H9 (cell line): ENCODE data around the gene TFF3. TPM values are rescaled to one million over a fixed set of nuclear protein-coding genes. Genes with fewer than 3 reads are reported as not detected.
A peak's percentile ranks its signal among the peaks of the same experiment; 100 is the strongest.

Source experiments
- DNase-seq: peaks from one replicate; pipeline ENCODE4 v3.0.0-alpha.2; 2017
- H2AFZ ChIP-seq: one replicate; pipeline ENCODE4 v1.6.1; 2013; ENCODE audit warnings: mild to moderate bottlenecking, low read length, control low read depth, moderate library complexity
- H2AK5ac ChIP-seq: 2 replicates; pipeline ENCODE4 v1.6.1; 2013; ENCODE audit warnings: low read length, control low read depth, mixed read lengths; ENCODE audit not compliant: insufficient read length
- H2BK120ac ChIP-seq: one replicate; pipeline ENCODE4 v1.6.1; 2013; ENCODE audit warnings: low read depth, mild to moderate bottlenecking, low read length, control low read depth, inconsistent platforms; ENCODE audit not compliant: poor library complexity, severe bottlenecking
- H2BK12ac ChIP-seq: 2 replicates; pipeline ENCODE4 v1.6.1; 2013; ENCODE audit warnings: low read length, control low read depth, mixed read lengths, low read depth; ENCODE audit not compliant: insufficient read length
- H2BK15ac ChIP-seq: 2 replicates; pipeline ENCODE4 v1.6.1; 2013; ENCODE audit warnings: low read depth, low read length, control low read depth
- H2BK20ac ChIP-seq: one replicate; pipeline ENCODE4 v1.6.1; 2013; ENCODE audit warnings: low read depth, mild to moderate bottlenecking, low read length, control low read depth, inconsistent platforms; ENCODE audit not compliant: poor library complexity, severe bottlenecking
- H2BK5ac ChIP-seq: 2 replicates; pipeline ENCODE4 v1.6.1; 2013; ENCODE audit warnings: low read length, control low read depth, mixed read lengths; ENCODE audit not compliant: insufficient read length
- H3K14ac ChIP-seq: 2 replicates; pipeline ENCODE4 v1.6.1; 2013; ENCODE audit warnings: low read length, control low read depth; ENCODE audit not compliant: insufficient read depth
- H3K18ac ChIP-seq: 2 replicates; pipeline ENCODE4 v1.6.1; 2013; ENCODE audit warnings: low read depth, mild to moderate bottlenecking, mixed read lengths, low read length, control low read depth; ENCODE audit not compliant: insufficient read length
- H3K23ac ChIP-seq: 2 replicates; pipeline ENCODE4 v1.6.1; 2013; ENCODE audit warnings: low read length, control low read depth, mixed read lengths, low read depth; ENCODE audit not compliant: insufficient read length
- H3K23me2 ChIP-seq: 2 replicates; pipeline ENCODE4 v1.6.1; 2013; ENCODE audit warnings: low read depth, mild to moderate bottlenecking, mixed read lengths, low read length, control low read depth; ENCODE audit not compliant: insufficient read length, poor library complexity, severe bottlenecking
- H3K27ac ChIP-seq: 2 replicates; pipeline ENCODE4 v1.5.1; 2013; ENCODE audit warnings: low read length, control low read depth, mixed read lengths, low read depth; ENCODE audit not compliant: insufficient read length
- H3K27me3 ChIP-seq: 2 replicates; pipeline ENCODE4 v1.6.1; 2013; ENCODE audit warnings: low read length, control low read depth, inconsistent platforms; ENCODE audit not compliant: insufficient read depth
- H3K4ac ChIP-seq: 2 replicates; pipeline ENCODE4 v1.6.1; 2013; ENCODE audit warnings: low read depth, mild to moderate bottlenecking, control low read depth, inconsistent platforms, low read length, moderate library complexity
- H3K4me1 ChIP-seq: 2 replicates; pipeline ENCODE4 v1.6.1; 2013; ENCODE audit warnings: low read length, control low read depth, inconsistent platforms; ENCODE audit not compliant: insufficient read depth
- H3K4me2 ChIP-seq: 2 replicates; pipeline ENCODE4 v1.6.1; 2013; ENCODE audit warnings: low read length, control low read depth, mixed read lengths; ENCODE audit not compliant: insufficient read length, insufficient read depth
- H3K56ac ChIP-seq: 2 replicates; pipeline ENCODE4 v1.6.1; 2013; ENCODE audit warnings: low read depth, mild to moderate bottlenecking, mixed read lengths, low read length, control low read depth; ENCODE audit not compliant: insufficient read length
- H3K79me1 ChIP-seq: 2 replicates; pipeline ENCODE4 v1.6.1; 2013; ENCODE audit warnings: low read depth, mild to moderate bottlenecking, moderate library complexity, low read length, control low read depth, inconsistent platforms; ENCODE audit not compliant: insufficient read depth, poor library complexity, severe bottlenecking
- H3K79me2 ChIP-seq: 2 replicates; pipeline ENCODE4 v1.6.1; 2013; ENCODE audit warnings: low read length, control low read depth, inconsistent platforms; ENCODE audit not compliant: insufficient read depth
- H3K9ac ChIP-seq: 2 replicates; pipeline ENCODE4 v1.6.1; 2013; ENCODE audit warnings: low read length, control low read depth, mixed read lengths; ENCODE audit not compliant: insufficient read length; ENCODE audit errors: extremely low read depth
- H3K9me3 ChIP-seq: one replicate; pipeline ENCODE4 v1.6.1; 2013; ENCODE audit warnings: low read depth, low read length, inconsistent platforms; ENCODE audit not compliant: control insufficient read depth
- H3T11ph ChIP-seq: one replicate; pipeline ENCODE4 v1.6.1; 2013; ENCODE audit warnings: mild to moderate bottlenecking, low read length, control low read depth, inconsistent platforms
- H4K20me1 ChIP-seq: one replicate; pipeline ENCODE4 v1.6.1; 2013; ENCODE audit not compliant: control insufficient read depth, insufficient read length, insufficient read depth
- H4K5ac ChIP-seq: 2 replicates; pipeline ENCODE4 v1.6.1; 2013; ENCODE audit warnings: low read depth, mild to moderate bottlenecking, mixed read lengths, low read length, control low read depth; ENCODE audit not compliant: insufficient read length
- H4K8ac ChIP-seq: replicated peaks from 2 replicates; pipeline ENCODE4 v1.6.1; 2013; ENCODE audit warnings: low read length, control low read depth, mixed read lengths, low read depth; ENCODE audit not compliant: insufficient read length
- H4K91ac ChIP-seq: 2 replicates; pipeline ENCODE4 v1.6.1; 2013; ENCODE audit warnings: low read depth, mild to moderate bottlenecking, moderate library complexity, mixed read lengths, low read length, control low read depth; ENCODE audit not compliant: insufficient read length
- H3K27ac Mint-ChIP-seq, 3 experiments: 2 replicates in 2 of 3; 3 replicates in 1 of 3; pipeline ENCODE4 v1.8.0; 2020 to 2021; ENCODE audit warnings: mixed read lengths in 3 of 3, mild to moderate bottlenecking in 1 of 3, moderate library complexity in 1 of 3
- H3K27me3 Mint-ChIP-seq: 2 replicates; pipeline ENCODE4 v1.8.0; 2021; ENCODE audit warnings: low read depth, mild to moderate bottlenecking, moderate library complexity, mixed read lengths
- H3K36me3 Mint-ChIP-seq, 3 experiments: 2 replicates in 2 of 3; 3 replicates in 1 of 3; pipeline ENCODE4 v1.8.0; 2020 to 2021; ENCODE audit warnings: low read depth in 3 of 3, mixed read lengths in 3 of 3; ENCODE audit not compliant: insufficient read depth in 1 of 3
- H3K4me1 Mint-ChIP-seq, 2 experiments: 2 replicates each; pipeline ENCODE4 v1.8.0; 2020; ENCODE audit warnings: mixed read lengths in 2 of 2
- H3K4me3 Mint-ChIP-seq, 2 experiments: 2 replicates in 1 of 2; 3 replicates in 1 of 2; pipeline ENCODE4 v1.8.0; 2020 to 2021; ENCODE audit warnings: mild to moderate bottlenecking in 2 of 2, mixed read lengths in 2 of 2, moderate library complexity in 1 of 2
- H3K9me3 Mint-ChIP-seq, 2 experiments: 2 replicates in 1 of 2; 3 replicates in 1 of 2; pipeline ENCODE4 v1.8.0; 2020; ENCODE audit warnings: mild to moderate bottlenecking in 2 of 2, mixed read lengths in 2 of 2, moderate library complexity in 1 of 2
- WGBS: extraction: QIAGEN DNeasy Blood & Tissue Kit; methylation state at CpG from one replicate; pipeline ENCODE4 v1.1.7; 2013; ENCODE audit warnings: missing lambda C conversion rate, low lambda C conversion rate, mixed read lengths; ENCODE audit not compliant: insufficient read length; ENCODE audit errors: extremely low coverage; 5-methylcytosine and 5-hydroxymethylcytosine counted together
- total RNA-seq: library from RNA; stranded (reverse); gene quantifications from 2 replicates; pipeline ENCODE4 v1.2.1, GENCODE V29; 2021
- TF ChIP-seq, protein P1 (sequence below): fragments of 200-600 bp; sonication (generic); conservative IDR thresholded peaks from 3 replicates; pipeline ENCODE4 v1.8.0; 2021; ENCODE audit warnings: antibody characterized with exemption, mild to moderate bottlenecking

TFF3 gene
- total RNA-seq, 1 experiment from 2014 or later: 1.5 TPM

DNA sequence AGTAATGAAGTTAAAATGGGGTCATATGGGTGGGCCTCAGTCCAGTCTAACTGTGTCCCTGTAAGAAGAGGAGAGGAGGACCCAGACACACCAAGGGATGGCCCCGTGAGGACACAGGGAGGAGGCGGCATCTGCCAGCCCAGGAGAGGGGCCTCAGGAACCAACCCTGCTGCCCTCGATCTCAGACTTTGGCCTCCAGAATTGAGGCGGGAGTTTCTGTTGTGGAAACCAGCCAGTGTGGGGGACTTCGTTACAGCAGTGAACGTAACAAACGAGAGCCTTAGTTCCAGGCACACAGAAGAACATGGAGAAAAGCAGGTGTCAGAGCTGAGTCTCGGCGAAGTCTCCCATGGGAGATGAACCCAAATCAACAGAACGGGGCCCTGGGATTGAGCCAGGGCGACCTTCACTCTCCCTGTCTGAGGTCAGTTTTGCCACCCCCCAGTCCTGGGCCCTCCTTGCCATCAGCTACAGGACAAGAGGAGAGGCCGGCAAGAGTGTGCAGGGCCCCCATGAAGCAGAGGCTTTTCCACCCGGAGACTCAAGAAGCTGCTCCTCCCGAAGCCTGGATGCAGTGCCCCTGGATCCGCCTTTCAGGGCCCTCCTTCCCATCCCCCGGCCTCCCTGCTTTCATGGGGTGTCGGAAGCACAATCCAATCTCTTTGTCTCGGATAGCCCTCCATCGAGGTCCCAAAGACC is 36.6 kb downstream of the TFF3 start:
- H3T11ph ChIP-seq: no peak overlapping the region
- H2AFZ ChIP-seq: no peak overlapping the region
- no peaks in the 10 kb centered on the region for H4K20me1 ChIP-seq
- no peak overlapping the region for H3K9ac ChIP-seq
- peaks cover 5 to 9% of the 10 kb centered on the region in 2 experiments; a peak in 3 of 4 replicates for H3K4me1 Mint-ChIP-seq
- no peak overlapping the region for H4K91ac ChIP-seq
- TF ChIP-seq, protein P1, sequence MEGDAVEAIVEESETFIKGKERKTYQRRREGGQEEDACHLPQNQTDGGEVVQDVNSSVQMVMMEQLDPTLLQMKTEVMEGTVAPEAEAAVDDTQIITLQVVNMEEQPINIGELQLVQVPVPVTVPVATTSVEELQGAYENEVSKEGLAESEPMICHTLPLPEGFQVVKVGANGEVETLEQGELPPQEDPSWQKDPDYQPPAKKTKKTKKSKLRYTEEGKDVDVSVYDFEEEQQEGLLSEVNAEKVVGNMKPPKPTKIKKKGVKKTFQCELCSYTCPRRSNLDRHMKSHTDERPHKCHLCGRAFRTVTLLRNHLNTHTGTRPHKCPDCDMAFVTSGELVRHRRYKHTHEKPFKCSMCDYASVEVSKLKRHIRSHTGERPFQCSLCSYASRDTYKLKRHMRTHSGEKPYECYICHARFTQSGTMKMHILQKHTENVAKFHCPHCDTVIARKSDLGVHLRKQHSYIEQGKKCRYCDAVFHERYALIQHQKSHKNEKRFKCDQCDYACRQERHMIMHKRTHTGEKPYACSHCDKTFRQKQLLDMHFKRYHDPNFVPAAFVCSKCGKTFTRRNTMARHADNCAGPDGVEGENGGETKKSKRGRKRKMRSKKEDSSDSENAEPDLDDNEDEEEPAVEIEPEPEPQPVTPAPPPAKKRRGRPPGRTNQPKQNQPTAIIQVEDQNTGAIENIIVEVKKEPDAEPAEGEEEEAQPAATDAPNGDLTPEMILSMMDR: no peak
- H3K79me1 ChIP-seq: no peaks in the 10 kb centered on the region
- no peaks in the 10 kb centered on the region for H3K9me3 ChIP-seq
- no peak overlapping the region for H3K4me3 Mint-ChIP-seq
- no peaks in the 10 kb centered on the region for H3K36me3 Mint-ChIP-seq
- no peak overlapping the region for H3K56ac ChIP-seq
- H3K27me3 Mint-ChIP-seq: no peaks in the 10 kb centered on the region
- H2BK5ac ChIP-seq: no peak overlapping the region
- no peak overlapping the region for H3K14ac ChIP-seq
- peak overlapping the region in 2 of 3 experiments; percentile 34 to 57; a peak in 2 of 7 replicates for H3K27ac Mint-ChIP-seq
- no peaks in the 10 kb centered on the region; the same call in 1 of the 2 replicates for H3K27me3 ChIP-seq
- no peak for DNase-seq
- no peaks in the 10 kb centered on the region for H3K9me3 Mint-ChIP-seq
- H3K23ac ChIP-seq: no peak overlapping the region
- no peak overlapping the region for H2BK120ac ChIP-seq
- H2BK20ac ChIP-seq: no peak overlapping the region
- H2BK15ac ChIP-seq: no peak overlapping the region
- H4K5ac ChIP-seq: no peak overlapping the region
- no peak overlapping the region for H2AK5ac ChIP-seq
- no peak overlapping the region for H3K4me2 ChIP-seq
- no peak overlapping the region for H2BK12ac ChIP-seq
- H3K4me1 ChIP-seq: no peaks in the 10 kb centered on the region
- H3K4ac ChIP-seq: no peak overlapping the region
- no peak overlapping the region for H3K27ac ChIP-seq
- WGBS: no CpG with 5 or more reads among the region's 19 CpGs
- H3K23me2 ChIP-seq: no peaks in the 10 kb centered on the region
- H3K18ac ChIP-seq: no peak overlapping the region
- no peaks in the 10 kb centered on the region for H3K79me2 ChIP-seq
- no peak overlapping the region for H4K8ac ChIP-seq
